Adrenal gland (tissue), 5 donors: ENCODE results near the gene ACAD9.

Experiments
- CTCF ChIP-seq, 6 experiments: fragments of 450-650 bp in 4 of 6; fragments of 200-600 bp in 2 of 6; sonication (generic) in 1 of 6; IDR thresholded peaks; 1 replicate in 5 of 6; 2 replicates in 1 of 6; pipeline versions ENCODE4 v1.5.1 to v1.8.0; 2016 to 2021; ENCODE audit warnings: antibody characterized with exemption in 6 of 6, mild to moderate bottlenecking in 2 of 6, moderate library complexity in 1 of 6
- POLR2A ChIP-seq, 2 donors: fragments of 450-650 bp; IDR thresholded peaks; one replicate each; pipeline ENCODE4 v1.6.1; 2017; ENCODE audit warnings: antibody characterized with exemption in 2 of 2, mild to moderate bottlenecking in 2 of 2, moderate library complexity in 1 of 2
- donor health status: DM: no; HTN: no; CAD: no.

GRCh38 chr3:128906804-128907525, 27.5 kb downstream of the ACAD9 start:
- TF ChIP-seq CTCF (IDR thresholded peaks at IDR 0.05) = no peak
- TF ChIP-seq POLR2A (IDR thresholded peaks at IDR 0.05) = no peak
